Retinal pigment epithelial cell (primary cell): ENCODE data around the gene WDR37.
"Not testable (repeated sequence)": the region's sequence is repeated elsewhere in the genome, so short reads cannot be mapped to it uniquely, and the experiment has no call there.

Source experiments
- DNase-seq: peaks from one replicate; pipeline ENCODE4 v3.0.0-alpha.2; 2010; ENCODE audit warnings: low read depth
- H3K4me3 ChIP-seq: 2 replicates; pipeline ENCODE4 v1.5.1; 2011; ENCODE audit warnings: mild to moderate bottlenecking, low read length, control low read depth, moderate library complexity
- CTCF ChIP-seq: conservative IDR thresholded peaks from 2 replicates; pipeline ENCODE4 v1.5.1; 2011; ENCODE audit warnings: low read depth, low read length, control low read depth, inconsistent platforms

WDR37 gene

DNA sequence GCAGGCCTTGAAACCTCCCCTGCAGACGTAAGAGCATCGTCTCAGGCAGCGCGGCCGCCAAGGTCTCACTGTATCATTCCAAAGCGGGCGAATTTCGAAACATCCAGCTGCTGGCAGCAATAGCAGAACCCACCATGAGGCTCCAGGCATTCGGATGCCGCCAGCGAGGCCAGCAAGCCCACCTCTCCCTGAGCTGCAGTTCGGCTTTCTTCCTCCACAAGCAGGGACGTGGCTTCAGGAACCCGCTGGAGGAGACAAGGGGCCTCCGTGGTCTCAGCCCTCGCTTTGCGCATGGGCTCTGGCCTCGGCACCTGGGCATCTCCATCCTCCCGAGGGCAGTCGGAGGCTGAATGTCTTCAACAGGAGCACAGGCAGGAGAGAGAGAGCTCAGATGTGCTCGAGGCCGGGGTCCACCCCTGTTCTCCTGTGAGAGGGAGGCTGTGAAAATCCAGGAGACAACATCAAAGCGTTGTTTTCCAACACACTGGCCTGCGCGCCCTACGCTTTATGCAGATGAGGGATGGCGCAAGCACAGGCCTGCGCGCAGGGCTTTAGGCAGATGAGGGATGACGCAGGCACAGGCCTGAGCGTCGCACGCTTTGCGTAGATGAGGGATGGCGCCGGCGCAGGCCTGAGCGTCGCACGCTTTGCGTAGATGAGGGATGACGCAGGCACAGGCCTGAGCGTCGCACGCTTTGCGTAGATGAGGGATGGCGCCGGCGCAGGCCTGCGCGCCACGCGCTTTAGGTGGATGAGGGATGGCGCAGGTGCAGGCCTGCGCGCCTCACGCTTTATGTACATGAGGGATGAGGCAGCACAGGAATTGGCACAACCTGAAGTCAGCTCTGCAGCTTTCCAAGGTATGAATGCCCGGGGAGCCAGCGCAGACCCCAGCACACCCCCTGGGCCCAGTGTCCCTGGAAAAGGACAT, 103.2 kb downstream of the WDR37 start:
- H3K4me3 ChIP-seq: no peak overlapping the region
- no peak for DNase-seq
- TF ChIP-seq CTCF: no peak

GRCh38 chr10:1160561-1161314, 104.6 kb downstream of the WDR37 start:
- no peak for TF ChIP-seq CTCF

GRCh38 chr10:1161315-1161673, 105.1 kb downstream of the WDR37 start:
- not testable (repeated sequence) for H3K4me3 ChIP-seq, DNase-seq

More at GRCh38 chr10:1160561-1161314, 104.6 kb downstream of the WDR37 start:
- DNase-seq: no peak
- no peak overlapping the region for H3K4me3 ChIP-seq

- no peak overlapping the region for H3K4me3 ChIP-seq
- no peak for DNase-seq
- TF ChIP-seq CTCF: no peak
Observed at GRCh38 chr10:1162481-1163203, 106.5 kb downstream of the WDR37 start.

- no peak for TF ChIP-seq CTCF
- no peak overlapping the region for H3K4me3 ChIP-seq
- no peak for DNase-seq
Observed at GRCh38 chr10:1163204-1163660, 107.0 kb downstream of the WDR37 start.

- no peak for DNase-seq
- no peak overlapping the region for H3K4me3 ChIP-seq
- TF ChIP-seq CTCF: no peak
Observed at GRCh38 chr10:1163831-1164230, 107.6 kb downstream of the WDR37 start.
